Natural killer cell (primary cell): ENCODE data around the gene HIP1. TPM values are rescaled to one million over a fixed set of nuclear protein-coding genes. Genes with fewer than 3 reads are reported as not detected.

ENCODE experiments used
- ATAC-seq, 3 donors: fragments of 150-1000 bp in 2 of 3; fragments of 200-7000 bp in 1 of 3; cut with Tn5 transposase; 1 replicate in 1 of 3; 2 replicates in 2 of 3; pipeline ENCODE4 v1.10.0; 2021; ENCODE audit warnings: mild to moderate bottlenecking in 2 of 3, moderate library complexity in 2 of 3
- DNase-seq, 2 donors: peaks; one replicate each; pipeline versions ENCODE4 v3.0.0 to v3.0.0-alpha.2; 2013 to 2021; ENCODE audit warnings: mixed read lengths in 1 of 2
- H3K27ac ChIP-seq: one replicate; pipeline ENCODE4 v1.5.1; 2013; ENCODE audit warnings: mild to moderate bottlenecking, low read length
- H3K27me3 ChIP-seq: one replicate; pipeline ENCODE4 v1.6.1; 2013; ENCODE audit warnings: low read length; ENCODE audit not compliant: control insufficient read depth, insufficient read depth
- H3K36me3 ChIP-seq: one replicate; pipeline ENCODE4 v1.6.1; 2013; ENCODE audit warnings: low read length; ENCODE audit not compliant: control insufficient read depth, insufficient read depth
- H3K4me1 ChIP-seq: one replicate; pipeline ENCODE4 v1.6.1; 2013; ENCODE audit warnings: low read length; ENCODE audit not compliant: control insufficient read depth, insufficient read depth
- H3K4me3 ChIP-seq: one replicate; pipeline ENCODE4 v1.5.1; 2013; ENCODE audit warnings: low read length
- H3K9me3 ChIP-seq: one replicate; pipeline ENCODE4 v1.6.1; 2013; ENCODE audit warnings: low read length; ENCODE audit not compliant: control insufficient read depth, insufficient read depth
- H3K27ac Mint-ChIP-seq, 2 donors: one replicate each; pipeline ENCODE4 v1.8.0; 2022; ENCODE audit warnings: mild to moderate bottlenecking in 2 of 2, mixed read lengths in 2 of 2, moderate library complexity in 1 of 2
- H3K27me3 Mint-ChIP-seq, 2 donors: one replicate each; pipeline ENCODE4 v1.8.0; 2022; ENCODE audit warnings: low read depth in 2 of 2, mixed read lengths in 2 of 2
- H3K36me3 Mint-ChIP-seq: one replicate; pipeline ENCODE4 v1.8.0; 2022; ENCODE audit warnings: mixed read lengths
- H3K4me1 Mint-ChIP-seq, 2 donors: one replicate each; pipeline ENCODE4 v1.8.0; 2022; ENCODE audit warnings: mixed read lengths in 2 of 2
- H3K4me3 Mint-ChIP-seq: one replicate; pipeline ENCODE4 v1.8.0; 2022; ENCODE audit warnings: mild to moderate bottlenecking, moderate library complexity, mixed read lengths
- H3K9me3 Mint-ChIP-seq, 2 donors: one replicate each; pipeline ENCODE4 v1.8.0; 2022; ENCODE audit warnings: mixed read lengths in 2 of 2
- WGBS: methylation state at CpG from one replicate; pipeline ENCODE4 v1.1.7; 2013; ENCODE audit warnings: missing lambda C conversion rate; ENCODE audit not compliant: insufficient coverage; 5-methylcytosine and 5-hydroxymethylcytosine counted together
- intact Hi-C: fragments of 100-400 bp; cut with micrococcal nuclease; formaldehyde crosslinking; loops from one replicate; pipeline ENCODE4 v1.14.2; 2022
- total RNA-seq, 4 donors: library from RNA; stranded (reverse); fragments of 120-200 nt in 1 of 4; gene quantifications; one replicate each; pipeline versions ENCODE4 v1.2.3 to v1.2.4, GENCODE V29; 2013 to 2022
- TF ChIP-seq, protein P1 (sequence below): fragments of 200-600 bp; IDR thresholded peaks from one replicate; pipeline ENCODE4 v1.8.0; 2022; ENCODE audit warnings: antibody characterized with exemption

The HIP1 gene
- total RNA-seq, 3 donors from 2014 or later (not counting 1 experiment from before 2014, with no cell fraction given) = 17.1 to 27.9 (median 23.1) TPM

GRCh38 chr7:75621124-75621523 is 117.6 kb downstream of the HIP1 start:
- no peaks in the 10 kb centered on the region for H3K27me3 Mint-ChIP-seq
- intact Hi-C loops = no loop called here
- TF ChIP-seq, protein P1, sequence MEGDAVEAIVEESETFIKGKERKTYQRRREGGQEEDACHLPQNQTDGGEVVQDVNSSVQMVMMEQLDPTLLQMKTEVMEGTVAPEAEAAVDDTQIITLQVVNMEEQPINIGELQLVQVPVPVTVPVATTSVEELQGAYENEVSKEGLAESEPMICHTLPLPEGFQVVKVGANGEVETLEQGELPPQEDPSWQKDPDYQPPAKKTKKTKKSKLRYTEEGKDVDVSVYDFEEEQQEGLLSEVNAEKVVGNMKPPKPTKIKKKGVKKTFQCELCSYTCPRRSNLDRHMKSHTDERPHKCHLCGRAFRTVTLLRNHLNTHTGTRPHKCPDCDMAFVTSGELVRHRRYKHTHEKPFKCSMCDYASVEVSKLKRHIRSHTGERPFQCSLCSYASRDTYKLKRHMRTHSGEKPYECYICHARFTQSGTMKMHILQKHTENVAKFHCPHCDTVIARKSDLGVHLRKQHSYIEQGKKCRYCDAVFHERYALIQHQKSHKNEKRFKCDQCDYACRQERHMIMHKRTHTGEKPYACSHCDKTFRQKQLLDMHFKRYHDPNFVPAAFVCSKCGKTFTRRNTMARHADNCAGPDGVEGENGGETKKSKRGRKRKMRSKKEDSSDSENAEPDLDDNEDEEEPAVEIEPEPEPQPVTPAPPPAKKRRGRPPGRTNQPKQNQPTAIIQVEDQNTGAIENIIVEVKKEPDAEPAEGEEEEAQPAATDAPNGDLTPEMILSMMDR = no peak
- WGBS = 50% methylated on average over 9 of the region's 9 CpGs
- DNase-seq (no peak), ATAC-seq (no peak)
- peaks cover 68% of the 10 kb centered on the region for H3K4me1 ChIP-seq
- peaks cover 56 to 78% of the 10 kb centered on the region in 2 donors for H3K4me1 Mint-ChIP-seq
- H3K27me3 ChIP-seq = no peaks in the 10 kb centered on the region
- H3K4me3 ChIP-seq = no peak overlapping the region
- H3K9me3 Mint-ChIP-seq = no peaks in the 10 kb centered on the region
- peak overlapping the region; percentile 21 to 68 for H3K27ac Mint-ChIP-seq
- no peak overlapping the region for H3K4me3 Mint-ChIP-seq
- no peaks in the 10 kb centered on the region for H3K9me3 ChIP-seq
- no peak overlapping the region for H3K27ac ChIP-seq
- H3K36me3 Mint-ChIP-seq = no peaks in the 10 kb centered on the region
- no peaks in the 10 kb centered on the region for H3K36me3 ChIP-seq

- H3K4me3 ChIP-seq = no peak overlapping the region
- H3K4me1 Mint-ChIP-seq = peaks cover 56 to 70% of the 10 kb centered on the region in 2 donors
- H3K27me3 Mint-ChIP-seq = no peaks in the 10 kb centered on the region
- peaks cover 73% of the 10 kb centered on the region for H3K4me1 ChIP-seq
- peak overlapping the region; percentile 80 to 89 for H3K27ac Mint-ChIP-seq
- DNase-seq = no peak
- no peaks in the 10 kb centered on the region for H3K27me3 ChIP-seq
- 39% methylated on average over 2 of the region's 4 CpGs for WGBS
- TF ChIP-seq, protein P1 = no peak
- H3K9me3 Mint-ChIP-seq = no peaks in the 10 kb centered on the region
- intact Hi-C loops = loop anchor here (5.0 kb wide), 1 partner anchor 118 kb away; the partner anchor contains the start of gene HIP1
- H3K36me3 ChIP-seq = no peaks in the 10 kb centered on the region
- no peak for ATAC-seq
- H3K9me3 ChIP-seq = no peaks in the 10 kb centered on the region
- no peak overlapping the region for H3K27ac ChIP-seq
- H3K4me3 Mint-ChIP-seq = peak overlapping the region; percentile 47
- no peaks in the 10 kb centered on the region for H3K36me3 Mint-ChIP-seq
These were observed 119.1 kb downstream of the HIP1 start for GRCh38 chr7:75619636-75620035.

DNA sequence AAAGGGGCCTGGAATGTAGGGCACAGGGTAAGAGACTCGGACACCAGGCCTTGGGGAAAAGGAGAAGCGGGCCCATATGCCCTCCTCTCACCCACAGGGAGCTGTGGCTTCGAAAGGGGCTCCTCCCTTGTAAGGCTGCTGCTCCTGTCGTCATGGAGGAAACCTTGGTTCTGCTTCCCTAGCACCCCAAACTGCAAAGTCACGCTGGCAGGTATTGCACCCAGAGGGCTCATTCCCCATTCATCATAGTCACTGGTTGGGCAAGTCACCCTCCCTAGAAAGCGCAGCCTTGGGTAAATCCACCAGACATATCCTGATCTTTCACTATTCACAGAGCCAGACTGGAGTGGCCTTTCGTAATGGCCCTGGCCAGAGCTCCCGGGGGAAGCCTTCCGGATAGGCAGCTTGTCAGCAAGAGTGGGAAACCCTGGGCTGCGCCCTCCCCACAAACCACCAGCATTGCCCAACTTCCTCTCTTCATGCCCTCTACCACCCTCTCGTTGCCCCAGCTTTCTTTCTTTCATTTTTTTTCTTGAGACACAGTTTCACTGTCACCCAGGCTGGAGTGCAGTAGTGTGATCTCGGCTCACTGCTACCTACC is 121.0 kb downstream of the HIP1 start:
- no peak overlapping the region for H3K4me3 ChIP-seq
- no peaks in the 10 kb centered on the region for H3K27me3 Mint-ChIP-seq
- 4% methylated on average over 12 of the region's 12 CpGs for WGBS
- intact Hi-C loops = loop anchor here (5.0 kb wide), 1 partner anchor 120 kb away; the partner anchor contains the start of gene HIP1
- peak; percentile 89 to 92 (median 89) for ATAC-seq
- peak overlapping the region; percentile 80 to 89 for H3K27ac Mint-ChIP-seq
- TF ChIP-seq, protein P1 = no peak
- peak overlapping the region; percentile 81 for H3K4me3 Mint-ChIP-seq
- no peaks in the 10 kb centered on the region for H3K27me3 ChIP-seq
- H3K9me3 ChIP-seq = no peaks in the 10 kb centered on the region
- peaks cover 59% of the 10 kb centered on the region for H3K4me1 ChIP-seq
- H3K36me3 ChIP-seq = no peaks in the 10 kb centered on the region
- no peaks in the 10 kb centered on the region for H3K36me3 Mint-ChIP-seq
- peaks cover 46 to 57% of the 10 kb centered on the region in 2 donors for H3K4me1 Mint-ChIP-seq
- peak; percentile 67 to 75 for DNase-seq
- H3K9me3 Mint-ChIP-seq = no peaks in the 10 kb centered on the region
- H3K27ac ChIP-seq = peak overlapping the region; percentile 29
